ENCODE measurements around the gene CAB39.

DNA sequence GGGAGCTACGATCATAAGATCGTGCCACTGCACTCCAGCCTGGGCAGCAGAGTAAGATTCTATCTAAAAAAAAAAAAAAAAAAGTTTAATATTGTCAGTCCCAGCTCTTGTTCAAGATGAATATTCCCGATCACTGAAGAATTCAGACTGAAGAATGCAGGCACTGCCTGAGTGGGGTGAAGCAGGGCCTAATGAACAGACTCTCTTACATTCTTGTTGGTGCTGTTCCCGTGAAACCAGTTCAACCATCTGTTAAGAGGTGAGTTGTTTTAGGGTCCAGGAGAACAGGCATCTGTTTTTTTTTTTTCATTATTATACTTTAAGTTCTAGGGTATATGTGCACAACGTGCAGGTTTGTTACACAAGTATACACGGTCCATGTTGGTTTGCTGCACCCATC, 17.1 kb upstream of the CAB39 start:
- TF ChIP-seq POLR2A (IDR thresholded peaks at IDR 0.05), result no peak
- TF ChIP-seq POLR2AphosphoS5 (IDR thresholded peaks at IDR 0.05), result no peak
